GM23338 (cell line): ENCODE measurements around the gene YBX1. TPM values are rescaled to one million over a fixed set of nuclear protein-coding genes. Genes with fewer than 3 reads are reported as not detected.

Experiments used
- ATAC-seq: fragments of 200-7000 bp; cut with Tn5 transposase; 3 replicates; pipeline ENCODE4 v1.9.1; 2020
- DNase-seq: peaks from one replicate; pipeline ENCODE4 v3.0.0-alpha.2; 2015; ENCODE audit warnings: low spot score
- H2AFZ ChIP-seq: fragments of 200-600 bp; sonication (generic); 2 replicates; pipeline ENCODE4 v1.8.0; 2016; ENCODE audit warnings: antibody characterized with exemption, mild to moderate bottlenecking, moderate library complexity
- H3F3A ChIP-seq: fragments of 200-600 bp; sonication (generic); replicated peaks from 2 replicates; pipeline ENCODE4 v1.8.0; 2017; ENCODE audit warnings: antibody characterized with exemption, mixed run types, low read depth
- H3K27ac ChIP-seq: fragments of 200-600 bp; sonication (generic); 2 replicates; pipeline ENCODE4 v1.6.1; 2016; ENCODE audit warnings: low read depth
- H3K27me3 ChIP-seq: fragments of 200-600 bp; sonication (generic); 2 replicates; pipeline ENCODE4 v1.8.0; 2016; ENCODE audit warnings: mild to moderate bottlenecking, mixed run types, moderate library complexity; ENCODE audit not compliant: insufficient read depth
- H3K36me3 ChIP-seq: fragments of 200-600 bp; sonication (generic); 2 replicates; pipeline ENCODE4 v1.8.0; 2016; ENCODE audit warnings: mild to moderate bottlenecking; ENCODE audit not compliant: insufficient read depth
- H3K4me1 ChIP-seq: fragments of 200-600 bp; sonication (generic); 2 replicates; pipeline ENCODE4 v1.8.0; 2016; ENCODE audit warnings: mild to moderate bottlenecking, moderate library complexity; ENCODE audit not compliant: insufficient read depth
- H3K4me2 ChIP-seq: fragments of 200-600 bp; sonication (generic); 2 replicates; pipeline ENCODE4 v1.7.1; 2017; ENCODE audit warnings: mixed run types
- H3K4me3 ChIP-seq: fragments of 200-600 bp; sonication (generic); 2 replicates; pipeline ENCODE4 v1.6.1; 2016; ENCODE audit warnings: mixed run types
- H3K79me2 ChIP-seq: fragments of 200-600 bp; sonication (generic); replicated peaks from 2 replicates; pipeline ENCODE4 v1.8.0; 2017; ENCODE audit warnings: mild to moderate bottlenecking; ENCODE audit not compliant: insufficient read depth
- H3K9me2 ChIP-seq: fragments of 200-600 bp; sonication (generic); 2 replicates; pipeline ENCODE4 v1.8.0; 2017; ENCODE audit not compliant: insufficient read depth
- H4K20me1 ChIP-seq: fragments of 200-600 bp; sonication (generic); replicated peaks from 2 replicates; pipeline ENCODE4 v1.8.0; 2017; ENCODE audit warnings: mild to moderate bottlenecking; ENCODE audit not compliant: insufficient read depth
- H3K27ac Mint-ChIP-seq: 2 replicates; pipeline ENCODE4 v1.8.0; 2020; ENCODE audit warnings: inconsistent platforms, mild to moderate bottlenecking, moderate library complexity, mixed read lengths
- H3K27me3 Mint-ChIP-seq: 3 replicates; pipeline ENCODE4 v1.8.0; 2022; ENCODE audit warnings: low read depth, mild to moderate bottlenecking, moderate library complexity, mixed read lengths, inconsistent platforms; ENCODE audit not compliant: insufficient read depth, poor library complexity
- H3K36me3 Mint-ChIP-seq: 3 replicates; pipeline ENCODE4 v1.8.0; 2021; ENCODE audit warnings: low read depth, mild to moderate bottlenecking, inconsistent platforms, moderate library complexity, mixed read lengths
- H3K4me1 Mint-ChIP-seq: 3 replicates; pipeline ENCODE4 v1.8.0; 2020; ENCODE audit warnings: mild to moderate bottlenecking, inconsistent platforms, mixed read lengths
- H3K4me3 Mint-ChIP-seq: 3 replicates; pipeline ENCODE4 v1.8.0; 2021; ENCODE audit warnings: moderate library complexity, mild to moderate bottlenecking, inconsistent platforms, mixed read lengths
- H3K9me3 Mint-ChIP-seq: 3 replicates; pipeline ENCODE4 v1.8.0; 2020; ENCODE audit warnings: moderate library complexity, mild to moderate bottlenecking, inconsistent platforms, mixed read lengths
- CREB1 ChIP-seq: fragments of 250-450 bp; sonication (Bioruptor Pico); IDR thresholded peaks from 2 replicates; pipeline ENCODE4 v1.5.0; 2020; ENCODE audit warnings: low read depth, mild to moderate bottlenecking, moderate library complexity
- CTCF ChIP-seq, 2 experiments: fragments of 200-600 bp in 1 of 2; sonication (generic) in 1 of 2; conservative IDR thresholded peaks; 2 replicates each; pipeline versions ENCODE4 v1.5.1 to v1.6.1; 2016 to 2017; ENCODE audit warnings: antibody characterized with exemption in 2 of 2, low read depth in 2 of 2, mild to moderate bottlenecking in 2 of 2, moderate library complexity in 1 of 2
- ETS1 ChIP-seq: IDR thresholded peaks from 2 replicates; pipeline ENCODE4 v1.6.1; 2016; ENCODE audit warnings: antibody characterized with exemption
- EZH2 ChIP-seq: fragments of 200-600 bp; sonication (generic); IDR thresholded peaks from one replicate; pipeline ENCODE4 v1.8.0; 2017; ENCODE audit warnings: antibody characterized with exemption, mild to moderate bottlenecking, low read depth; ENCODE audit not compliant: unreplicated experiment
- EZH2phosphoT487 ChIP-seq: fragments of 200-600 bp; sonication (generic); IDR thresholded peaks from one replicate; pipeline ENCODE4 v1.8.1; 2018; ENCODE audit warnings: antibody characterized with exemption; ENCODE audit not compliant: unreplicated experiment
- JUNB ChIP-seq: IDR thresholded peaks from one replicate; pipeline ENCODE4 v1.6.1; 2016; ENCODE audit warnings: antibody characterized with exemption; ENCODE audit not compliant: unreplicated experiment
- NANOG ChIP-seq: IDR thresholded peaks from 2 replicates; pipeline ENCODE4 v1.6.1; 2016; ENCODE audit warnings: antibody characterized with exemption, borderline replicate concordance
- POLR2AphosphoS5 ChIP-seq: IDR thresholded peaks from 2 replicates; pipeline ENCODE4 v1.6.1; 2016; ENCODE audit warnings: antibody characterized with exemption, low read depth
- STAT1 ChIP-seq: IDR thresholded peaks from one replicate; pipeline ENCODE4 v1.6.1; 2016; ENCODE audit warnings: antibody characterized with exemption; ENCODE audit not compliant: unreplicated experiment
- ZNF114 ChIP-seq: fragments of 250-450 bp; sonication (Bioruptor Pico); IDR thresholded peaks from 2 replicates; pipeline ENCODE4 v1.5.0; 2020; ENCODE audit warnings: mild to moderate bottlenecking, moderate library complexity
- ZNF331 ChIP-seq: fragments of 250-450 bp; sonication (Bioruptor Pico); IDR thresholded peaks from 2 replicates; pipeline ENCODE4 v1.5.0; 2020; ENCODE audit warnings: low read depth, mild to moderate bottlenecking, moderate library complexity
- ZNF462 ChIP-seq: fragments of 250-450 bp; sonication (Bioruptor Pico); IDR thresholded peaks from 2 replicates; pipeline ENCODE4 v1.5.0; 2020; ENCODE audit warnings: mild to moderate bottlenecking, moderate library complexity
- polyA plus RNA-seq: library from polyadenylated mRNA; unstranded; fragments of >200 nt; fragmentation: Nextera tagmentation; extraction: Ambion mirVana; gene quantifications from 2 replicates; pipeline ENCODE4 v1.2.1, GENCODE V29; 2016
- total RNA-seq: library from RNA; depleted of rRNA; stranded (reverse); fragments of >200 nt; shearing (Covaris generic); gene quantifications from 2 replicates; pipeline ENCODE4 v1.2.3, GENCODE V29; 2014

YBX1 gene
- total and polyA plus RNA-seq, 2 experiments from 2014 or later: 1,282 to 1,441 TPM

GRCh38 chr1:42731585-42731984 lies 49.4 kb downstream of the YBX1 start:
- no peak overlapping the region for H3K4me2 ChIP-seq
- no peak for TF ChIP-seq POLR2AphosphoS5
- no peak for TF ChIP-seq EZH2phosphoT487
- no peak for TF ChIP-seq ZNF331 (CRISPR knock-in tag)
- TF ChIP-seq NANOG: no peak
- no peak for TF ChIP-seq STAT1
- no peak for TF ChIP-seq ZNF462 (CRISPR knock-in tag)
- TF ChIP-seq ETS1: no peak
- TF ChIP-seq EZH2: no peak
- no peak for TF ChIP-seq CTCF (conservative IDR thresholded peaks at IDR 0.05; ENCODE audit: low read depth in 2 of 2)
- TF ChIP-seq JUNB: no peak
- TF ChIP-seq CREB1 (CRISPR knock-in tag): no peak
- no peak for TF ChIP-seq ZNF114
- Mint-ChIP-seq H3K4me1 (peaks cover 12% of the 10 kb centered on the region), H3K27ac (no peak overlapping the region), H3K9me3 (no peaks in the 10 kb centered on the region), H3K4me3 (no peak overlapping the region), H3K36me3 (no peaks in the 10 kb centered on the region; the same call in 2 of the 3 replicates), H3K27me3 (peaks cover 4% of the 10 kb centered on the region)
- no peak overlapping the region for H2AFZ ChIP-seq
- H3K79me2 ChIP-seq: no peaks in the 10 kb centered on the region
- H3K27ac ChIP-seq: no peak overlapping the region
- no peaks in the 10 kb centered on the region for H3K36me3 ChIP-seq
- no peaks in the 10 kb centered on the region for H3K9me2 ChIP-seq
- no peaks in the 10 kb centered on the region for H3K27me3 ChIP-seq
- no peaks in the 10 kb centered on the region for H3F3A ChIP-seq
- H3K4me3 ChIP-seq: no peak overlapping the region
- ATAC-seq: no peak
- no peak for DNase-seq
- no peaks in the 10 kb centered on the region for H4K20me1 ChIP-seq
- no peaks in the 10 kb centered on the region for H3K4me1 ChIP-seq
